Raji (cell line): Measurements from ENCODE around the gene SPTBN5.

ENCODE experiments used
- POLR2A ChIP-seq: IDR thresholded peaks from 2 replicates; pipeline ENCODE4 v1.6.1; 2011; ENCODE audit warnings: low read depth, low read length, control low read depth; ENCODE audit not compliant: insufficient read depth

Gene SPTBN5

GRCh38 chr15:41897363-41897799 lies 3.5 kb upstream of the SPTBN5 start:
- TF ChIP-seq POLR2A, result no peak

GRCh38 chr15:41896566-41896965 lies 2.7 kb upstream of the SPTBN5 start:
- no peak for TF ChIP-seq POLR2A

DNA sequence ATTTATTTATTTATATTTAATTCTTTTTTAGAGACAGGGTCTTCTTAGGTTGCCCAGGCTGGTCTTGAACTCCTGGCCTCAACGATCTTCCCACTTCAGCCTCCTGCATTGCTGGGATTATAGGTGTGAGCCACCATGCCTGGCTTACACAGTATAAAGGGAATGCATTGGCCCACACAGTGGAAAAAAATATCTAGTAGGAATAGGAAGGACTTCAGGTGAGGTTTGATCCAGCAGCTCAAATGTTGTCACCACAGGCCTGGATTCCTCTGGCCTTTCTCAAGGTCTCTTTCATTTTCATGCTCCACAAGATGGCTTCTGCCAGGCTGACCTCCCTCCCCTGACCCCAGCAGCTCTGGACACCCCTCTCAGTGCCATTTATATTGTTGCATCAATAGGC lies 2.1 kb upstream of the SPTBN5 start:
- TF ChIP-seq POLR2A, result no peak

- no peak for TF ChIP-seq POLR2A
These were observed 1.6 kb upstream of the SPTBN5 start for GRCh38 chr15:41895491-41895890.

GRCh38 chr15:41894791-41895463 lies 1.1 kb upstream of the SPTBN5 start:
- TF ChIP-seq POLR2A, result no peak

DNA sequence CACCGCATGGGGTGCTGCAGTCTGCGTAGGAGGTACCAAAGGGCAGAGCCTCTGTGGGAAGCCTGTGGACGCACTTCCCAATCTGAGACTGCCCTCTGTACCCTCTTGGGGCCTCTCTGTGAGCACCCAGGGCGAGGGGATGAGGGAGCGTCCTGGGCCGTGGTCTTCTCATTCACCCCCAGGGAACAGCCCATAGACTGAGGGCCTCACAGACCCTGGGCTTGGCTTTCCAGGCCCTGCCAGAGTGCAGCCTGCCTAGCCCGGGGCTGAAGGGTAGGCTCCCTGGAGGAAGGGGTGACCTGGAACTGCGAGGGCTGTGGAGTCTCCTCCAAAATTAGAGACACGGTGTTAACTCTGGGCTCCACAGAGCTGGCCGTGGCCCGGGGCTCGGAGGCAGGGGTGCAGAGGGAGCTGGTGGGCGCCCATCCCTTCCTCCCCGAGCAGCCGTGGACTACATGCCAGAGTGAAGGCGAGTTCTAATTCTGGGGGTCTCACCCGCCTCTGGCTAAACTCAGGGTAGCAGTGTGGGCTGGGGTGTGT lies 468 bp upstream of the SPTBN5 start:
- no peak for TF ChIP-seq POLR2A

- no peak for TF ChIP-seq POLR2A
These were observed 1.0 kb downstream of the SPTBN5 start for GRCh38 chr15:41892621-41893421.

DNA sequence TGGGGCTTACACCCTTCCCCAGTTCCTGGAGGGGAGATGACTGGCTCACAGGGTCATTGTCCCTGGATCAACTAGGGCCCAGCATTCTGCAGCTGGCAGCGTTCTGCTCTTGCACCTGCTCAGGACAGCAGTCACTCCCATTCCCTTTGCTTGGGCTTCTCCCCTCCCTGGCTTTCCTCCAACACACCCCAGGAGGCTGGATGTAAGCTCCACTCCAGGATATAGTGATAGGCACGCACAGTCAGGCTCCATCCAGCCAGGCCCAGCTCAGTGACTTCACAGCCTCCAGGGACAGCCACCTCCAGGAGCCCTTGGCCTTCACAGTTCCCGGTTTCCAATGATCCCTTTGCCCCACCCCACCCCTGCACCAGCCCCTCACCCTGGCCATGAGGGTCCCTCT lies 1.9 kb downstream of the SPTBN5 start:
- TF ChIP-seq POLR2A, result no peak

DNA sequence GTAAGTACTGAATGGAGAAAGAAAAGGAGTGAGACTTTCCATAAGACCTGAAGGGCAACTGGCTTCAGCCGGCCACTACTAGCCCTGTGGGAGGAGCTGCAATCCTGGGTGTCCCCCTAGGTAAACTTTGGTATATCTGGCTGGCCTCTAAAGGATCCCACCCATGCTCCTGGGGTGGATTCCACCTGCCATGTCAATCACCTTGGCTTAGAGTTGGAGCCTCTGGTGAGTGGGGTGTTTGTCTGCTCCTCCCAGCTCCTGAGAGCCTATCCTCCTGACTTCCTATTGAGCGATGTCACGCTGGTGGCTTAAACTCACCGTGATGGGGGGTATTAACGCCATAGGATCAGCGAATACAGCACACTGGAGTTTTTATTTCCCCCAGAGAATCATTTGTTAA lies 2.6 kb downstream of the SPTBN5 start:
- TF ChIP-seq POLR2A, result no peak

- no peak for TF ChIP-seq POLR2A
These were observed 3.7 kb downstream of the SPTBN5 start for GRCh38 chr15:41890050-41890690.

DNA sequence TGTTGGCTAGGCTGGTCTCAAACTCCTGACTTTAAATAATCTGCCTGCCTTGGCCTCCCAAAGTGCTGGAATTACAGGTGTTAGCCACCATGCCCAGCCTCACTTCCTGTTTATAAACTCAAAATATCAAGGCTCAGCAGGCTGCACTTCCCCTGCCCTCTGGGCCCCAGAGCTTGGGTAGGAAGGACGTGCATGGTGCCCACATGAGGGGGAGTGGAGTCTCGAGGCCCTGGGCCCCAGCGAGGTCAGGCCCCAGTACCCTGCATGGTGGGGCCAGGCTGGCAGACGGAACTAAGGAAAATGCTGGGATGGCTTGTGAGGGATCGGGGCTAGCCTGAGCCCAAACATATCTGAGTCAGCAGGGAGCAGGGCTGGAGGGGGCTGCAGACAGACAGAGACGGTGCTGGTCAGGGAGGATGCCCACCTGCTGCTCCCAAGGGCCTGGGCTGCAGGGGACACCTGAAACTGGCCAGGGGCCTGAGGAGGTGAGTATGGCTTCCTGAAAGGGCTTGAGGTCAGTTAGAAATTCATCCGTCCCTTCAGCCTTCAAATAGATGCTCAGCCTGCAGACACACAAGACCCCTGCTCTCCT lies 5.1 kb downstream of the SPTBN5 start:
- TF ChIP-seq POLR2A, result no peak

DNA sequence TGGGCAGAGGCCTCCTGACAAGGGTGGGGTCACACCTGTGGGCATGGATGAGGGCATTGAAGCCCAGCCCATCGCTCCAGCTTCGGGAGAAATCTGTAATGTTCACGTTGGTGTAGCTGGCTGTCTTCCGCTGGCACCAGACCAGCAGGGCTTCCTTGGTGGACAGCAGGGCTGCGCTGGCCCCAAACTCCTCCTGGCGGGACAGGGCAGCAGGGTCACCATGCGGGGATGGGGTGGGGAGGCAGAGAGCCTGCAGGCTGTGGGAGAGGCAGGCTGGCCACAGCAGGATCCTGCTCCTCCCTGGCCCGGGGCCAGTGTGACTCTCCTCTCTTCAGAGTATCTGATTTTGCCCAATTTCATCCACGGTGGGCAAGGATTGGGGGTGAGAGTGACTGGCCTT lies 6.0 kb downstream of the SPTBN5 start:
- no peak for TF ChIP-seq POLR2A

DNA sequence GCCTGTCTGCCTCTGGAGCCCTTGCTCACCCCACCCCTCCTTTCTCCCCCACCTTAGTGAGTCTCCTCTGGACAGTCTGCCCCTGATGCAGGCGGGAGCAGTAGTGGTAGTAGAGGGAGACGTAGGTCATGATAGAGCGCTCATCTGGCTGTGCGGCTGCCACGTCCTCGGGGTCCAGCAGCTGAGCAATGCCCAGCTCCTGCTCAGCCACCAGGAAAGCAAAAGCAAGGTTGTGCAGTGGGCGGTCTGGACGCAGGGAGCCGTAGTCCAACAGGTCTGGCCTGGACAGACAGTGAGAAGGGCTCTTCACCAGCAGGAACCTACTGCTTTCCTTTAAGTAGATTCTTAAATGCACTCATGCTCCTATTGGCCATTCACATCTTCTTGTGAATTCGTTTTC lies 6.7 kb downstream of the SPTBN5 start:
- no peak for TF ChIP-seq POLR2A

DNA sequence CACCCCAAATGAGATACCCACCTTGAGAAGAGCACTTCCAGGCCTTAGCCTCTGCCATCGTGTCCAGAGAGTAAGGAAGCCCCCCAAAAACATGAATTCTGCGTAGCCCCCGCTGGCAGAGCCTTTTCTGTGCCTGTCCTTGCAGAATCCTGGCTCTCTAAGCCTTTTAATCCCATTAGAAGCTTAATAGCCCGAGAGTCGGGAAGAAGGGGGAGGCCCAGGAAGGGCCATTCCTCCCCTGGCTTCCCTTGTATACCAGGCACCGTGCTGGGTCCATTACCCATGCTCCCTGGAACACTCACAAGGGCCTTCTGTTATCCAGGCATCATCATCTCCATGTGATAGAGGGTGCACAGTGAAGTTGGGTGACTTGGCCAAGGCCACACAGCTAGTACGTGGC lies 7.1 kb downstream of the SPTBN5 start:
- no peak for TF ChIP-seq POLR2A

GRCh38 chr15:41885841-41886240 lies 8.0 kb downstream of the SPTBN5 start:
- no peak for TF ChIP-seq POLR2A
